HG02588 (cell line): ENCODE results near the gene DIRAS1.
"Not testable (repeated sequence)": the region's sequence is repeated elsewhere in the genome, so short reads cannot be mapped to it uniquely, and the experiment has no call there.

Experiments
- ATAC-seq: cut with Tn5 transposase; IDR thresholded peaks from one replicate; pipeline ENCODE4 v1.9.1; 2021; ENCODE audit warnings: mild to moderate bottlenecking, moderate library complexity; ENCODE audit not compliant: unreplicated experiment

Gene DIRAS1

GRCh38 chr19:2679439-2679838 lies 41.7 kb downstream of the DIRAS1 start:
- no peak for ATAC-seq

- not testable (repeated sequence) for ATAC-seq
Observed at GRCh38 chr19:2678948-2679347, 42.2 kb downstream of the DIRAS1 start.

GRCh38 chr19:2678044-2678671 lies 43.0 kb downstream of the DIRAS1 start:
- ATAC-seq, result peak; percentile 42

GRCh38 chr19:2676823-2677222 lies 44.3 kb downstream of the DIRAS1 start:
- ATAC-seq, result no peak

GRCh38 chr19:2675892-2676291 lies 45.3 kb downstream of the DIRAS1 start:
- ATAC-seq, result no peak

- no peak for ATAC-seq
Observed at GRCh38 chr19:2670217-2670616, 51.0 kb downstream of the DIRAS1 start.

GRCh38 chr19:2668175-2668763 lies 52.9 kb downstream of the DIRAS1 start:
- no peak for ATAC-seq

GRCh38 chr19:2667349-2667748 lies 53.8 kb downstream of the DIRAS1 start:
- ATAC-seq, result not testable (repeated sequence)

- ATAC-seq, result no peak
Observed at GRCh38 chr19:2666344-2666994, 54.7 kb downstream of the DIRAS1 start.

GRCh38 chr19:2665103-2665502 lies 56.1 kb downstream of the DIRAS1 start:
- no peak for ATAC-seq
